ENCODE results near the gene TMEFF1. TPM values are rescaled to one million over a fixed set of nuclear protein-coding genes. Genes with fewer than 3 reads are reported as not detected.
"Not testable (repeated sequence)": the region's sequence is repeated elsewhere in the genome, so short reads cannot be mapped to it uniquely, and the experiment has no call there.

TMEFF1 gene
- total and polyA plus RNA-seq, 10 of the 15 experiments (the other 5 are each of a cell fraction or from before 2014, with no cell fraction given), result 0.03 to 0.55 (median 0.11) TPM; not detected in 3

- no peak for TF ChIP-seq USF1 (IDR thresholded peaks at IDR 0.05; ENCODE audit: borderline replicate concordance, extremely low read length, insufficient read depth, low read depth, low read length)
- no peak for TF ChIP-seq ZBED1 (IDR thresholded peaks at IDR 0.05; ENCODE audit: borderline replicate concordance)
These were observed 52.6 kb downstream of the TMEFF1 start (continued) for GRCh38 chr9:100525563-100525962.

GRCh38 chr9:100527180-100527794 lies 54.3 kb downstream of the TMEFF1 start:
- H3K4me1 ChIP-seq (ENCODE audit: control insufficient read depth, insufficient read depth, low read length); H3K4me3 ChIP-seq; intact Hi-C loops (cut with micrococcal nuclease; ENCODE audit: unreplicated experiment); H3K79me2 ChIP-seq (ENCODE audit: control insufficient read depth, insufficient read depth, low read length); ATAC-seq; H2AFZ ChIP-seq (ENCODE audit: control insufficient read depth, low read depth, low read length); H3K9ac ChIP-seq (ENCODE audit: control insufficient read depth, insufficient read depth, low read length); DNase-seq (ENCODE audit: low read depth, low spot score); H4K20me1 ChIP-seq (ENCODE audit: control insufficient read depth, insufficient read depth); POLR2A ChIA-PET; in situ Hi-C loops (cut with MboI); H3K9me3 ChIP-seq (replicated peaks; ENCODE audit: control insufficient read depth, insufficient read depth, low read length); RAD21 ChIA-PET (ENCODE audit: unreplicated experiment); H3K4me2 ChIP-seq (ENCODE audit: control insufficient read depth, insufficient read depth); FAIRE-seq; H3K36me3 ChIP-seq (ENCODE audit: control insufficient read depth in 2 of 2, insufficient read depth in 2 of 2, low read length in 1 of 2); H3K27me3 ChIP-seq (replicated peaks in 1 of 2; ENCODE audit: control insufficient read depth in 2 of 2, insufficient read depth in 2 of 2, low read length in 1 of 2); H3K27ac ChIP-seq (ENCODE audit: control insufficient read depth, insufficient read depth); BruUV-seq (replicated peaks); CTCF ChIA-PET: not testable (repeated sequence)
- SMC1A ChIA-PET (ENCODE audit: uncharacterized antibody, unreplicated experiment), result interaction anchor here (0.6 kb wide), 1 partner anchor 287 kb away, joined by 3 read pairs; no protein-coding TSS in a partner anchor
- WGBS (ENCODE audit: insufficient coverage, insufficient replicate concordance, low lambda C conversion rate, missing lambda C conversion rate), result 69% methylated on average over 28 of the region's 30 CpGs

- no peak overlapping the region for H3K4me3 ChIP-seq
- no peaks in the 10 kb centered on the region for H3K36me3 ChIP-seq (ENCODE audit: control insufficient read depth in 2 of 2, insufficient read depth in 2 of 2, low read length in 1 of 2)
- no peak overlapping the region for H2AFZ ChIP-seq (ENCODE audit: control insufficient read depth, low read depth, low read length)
- no peaks in the 10 kb centered on the region for H3K79me2 ChIP-seq (ENCODE audit: control insufficient read depth, insufficient read depth, low read length)
- DNase-seq (ENCODE audit: low read depth, low spot score), result no peak
- CTCF ChIA-PET, result interaction anchor here (0.6 kb wide), 1 partner anchor 709 kb away, joined by 3 read pairs; no protein-coding TSS in a partner anchor
- no peak overlapping the region for H3K27ac ChIP-seq (ENCODE audit: control insufficient read depth, insufficient read depth)
- no peak overlapping the region for H3K9ac ChIP-seq (ENCODE audit: control insufficient read depth, insufficient read depth, low read length)
- no peaks in the 10 kb centered on the region for H4K20me1 ChIP-seq (ENCODE audit: control insufficient read depth, insufficient read depth)
- no TSS peak for BruUV-seq (replicated peaks)
- H3K27me3 ChIP-seq (replicated peaks in 1 of 2; ENCODE audit: control insufficient read depth in 2 of 2, insufficient read depth in 2 of 2, low read length in 1 of 2), result no peaks in the 10 kb centered on the region
- no peak for FAIRE-seq
- no peak for ATAC-seq
- H3K9me3 ChIP-seq (replicated peaks; ENCODE audit: control insufficient read depth, insufficient read depth, low read length), result no peaks in the 10 kb centered on the region
- SMC1A ChIA-PET (ENCODE audit: uncharacterized antibody, unreplicated experiment), result no interaction called here
- POLR2A ChIA-PET, result no interaction called here
- H3K4me1 ChIP-seq (ENCODE audit: control insufficient read depth, insufficient read depth, low read length), result no peaks in the 10 kb centered on the region
- in situ Hi-C loops (cut with MboI), result no loop called here
- H3K4me2 ChIP-seq (ENCODE audit: control insufficient read depth, insufficient read depth), result no peak overlapping the region
- 61% methylated on average over 4 of the region's 4 CpGs for WGBS (ENCODE audit: insufficient coverage, insufficient replicate concordance, low lambda C conversion rate, missing lambda C conversion rate)
- intact Hi-C loops (cut with micrococcal nuclease; ENCODE audit: unreplicated experiment), result no loop called here
- RAD21 ChIA-PET (ENCODE audit: unreplicated experiment), result no interaction called here
- TF ChIP-seq SREBF2 (IDR thresholded peaks at IDR 0.05; ENCODE audit: low read length) (no peak), CHD1 (IDR thresholded peaks at IDR 0.05; ENCODE audit: low read depth, low read length) (no peak), MAX (IDR thresholded peaks at IDR 0.05; ENCODE audit: low read depth, low read length) (no peak), GATAD2B (conservative IDR thresholded peaks at IDR 0.05; ENCODE audit: low read depth) (no peak), CREB1 (IDR thresholded peaks at IDR 0.05; ENCODE audit: low read depth) (no peak), PRDM15 (CRISPR knock-in tag; IDR thresholded peaks at IDR 0.05) (no peak), LARP7 (IDR thresholded peaks at IDR 0.05) (no peak), NFIC (IDR thresholded peaks at IDR 0.05; ENCODE audit: low read depth, low read length) (no peak), MEF2B (IDR thresholded peaks at IDR 0.05; ENCODE audit: partially characterized antibody, poor library complexity, severe bottlenecking) (no peak), SP1 (IDR thresholded peaks at IDR 0.05; ENCODE audit: low read depth, low read length) (no peak)
These were observed 61.5 kb downstream of the TMEFF1 start for GRCh38 chr9:100534401-100534800.

Measured in GM12878 (cell line).